ENCODE results near the gene AMFR.

Gene AMFR

DNA sequence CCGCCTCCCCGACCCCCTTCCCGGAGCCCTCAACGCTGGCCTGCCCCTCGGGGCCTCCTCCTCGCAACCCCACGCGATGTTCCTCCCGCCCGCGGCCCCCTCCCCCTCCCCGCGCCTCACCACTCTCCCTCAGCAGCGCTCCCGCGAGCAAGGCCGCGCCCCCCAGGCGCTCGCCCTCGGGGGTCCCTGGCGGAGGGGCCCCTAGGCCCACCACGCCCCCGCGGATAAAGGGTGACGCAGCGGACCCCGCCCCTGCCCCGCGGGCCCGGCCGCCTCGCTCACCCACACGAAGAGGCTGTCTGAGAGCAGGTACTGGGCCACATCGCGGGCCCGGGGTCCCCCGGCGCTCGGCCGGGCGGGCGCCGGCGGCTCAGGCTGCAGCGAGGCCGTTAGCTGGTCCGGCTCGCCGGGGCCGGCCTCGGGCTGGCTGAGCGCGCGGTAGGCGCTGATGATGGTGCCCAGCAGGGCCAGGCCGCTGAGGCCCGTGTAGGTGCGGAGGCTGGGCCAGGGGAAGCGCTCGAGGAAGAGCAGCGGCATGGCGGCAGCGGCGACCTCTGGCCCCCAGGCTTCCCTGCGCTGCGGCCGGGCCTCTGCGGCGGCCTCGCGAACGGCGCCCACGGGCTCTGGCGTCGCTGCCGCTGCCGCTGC, 430 bp downstream of the AMFR start:
- TF ChIP-seq TAF1 (IDR thresholded peaks at IDR 0.05; ENCODE audit: borderline replicate concordance, insufficient read depth, low read length) (no peak), POLR2AphosphoS5 (IDR thresholded peaks at IDR 0.05; ENCODE audit: low read depth, low read length) (no peak), FOXP2 (optimal IDR thresholded peaks at IDR 0.05; ENCODE audit: borderline replicate concordance, extremely low read depth, extremely low read length, insufficient read depth) (no peak), SIN3A (IDR thresholded peaks at IDR 0.05; ENCODE audit: borderline replicate concordance, insufficient read depth, low read length) (no peak)
- TF ChIP-seq, protein P1, sequence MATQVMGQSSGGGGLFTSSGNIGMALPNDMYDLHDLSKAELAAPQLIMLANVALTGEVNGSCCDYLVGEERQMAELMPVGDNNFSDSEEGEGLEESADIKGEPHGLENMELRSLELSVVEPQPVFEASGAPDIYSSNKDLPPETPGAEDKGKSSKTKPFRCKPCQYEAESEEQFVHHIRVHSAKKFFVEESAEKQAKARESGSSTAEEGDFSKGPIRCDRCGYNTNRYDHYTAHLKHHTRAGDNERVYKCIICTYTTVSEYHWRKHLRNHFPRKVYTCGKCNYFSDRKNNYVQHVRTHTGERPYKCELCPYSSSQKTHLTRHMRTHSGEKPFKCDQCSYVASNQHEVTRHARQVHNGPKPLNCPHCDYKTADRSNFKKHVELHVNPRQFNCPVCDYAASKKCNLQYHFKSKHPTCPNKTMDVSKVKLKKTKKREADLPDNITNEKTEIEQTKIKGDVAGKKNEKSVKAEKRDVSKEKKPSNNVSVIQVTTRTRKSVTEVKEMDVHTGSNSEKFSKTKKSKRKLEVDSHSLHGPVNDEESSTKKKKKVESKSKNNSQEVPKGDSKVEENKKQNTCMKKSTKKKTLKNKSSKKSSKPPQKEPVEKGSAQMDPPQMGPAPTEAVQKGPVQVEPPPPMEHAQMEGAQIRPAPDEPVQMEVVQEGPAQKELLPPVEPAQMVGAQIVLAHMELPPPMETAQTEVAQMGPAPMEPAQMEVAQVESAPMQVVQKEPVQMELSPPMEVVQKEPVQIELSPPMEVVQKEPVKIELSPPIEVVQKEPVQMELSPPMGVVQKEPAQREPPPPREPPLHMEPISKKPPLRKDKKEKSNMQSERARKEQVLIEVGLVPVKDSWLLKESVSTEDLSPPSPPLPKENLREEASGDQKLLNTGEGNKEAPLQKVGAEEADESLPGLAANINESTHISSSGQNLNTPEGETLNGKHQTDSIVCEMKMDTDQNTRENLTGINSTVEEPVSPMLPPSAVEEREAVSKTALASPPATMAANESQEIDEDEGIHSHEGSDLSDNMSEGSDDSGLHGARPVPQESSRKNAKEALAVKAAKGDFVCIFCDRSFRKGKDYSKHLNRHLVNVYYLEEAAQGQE (IDR thresholded peaks at IDR 0.05; ENCODE audit: insufficient read depth in 1 of 2, low read depth in 2 of 2, low read length in 2 of 2), result no peak

GRCh38 chr16:56424404-56424764, 961 bp downstream of the AMFR start:
- TF ChIP-seq, protein P1 (IDR thresholded peaks at IDR 0.05; ENCODE audit: insufficient read depth in 1 of 2, low read depth in 2 of 2, low read length in 2 of 2), result no peak
- TF ChIP-seq SIN3A (IDR thresholded peaks at IDR 0.05; ENCODE audit: borderline replicate concordance, insufficient read depth, low read length) (no peak), POLR2AphosphoS5 (IDR thresholded peaks at IDR 0.05; ENCODE audit: low read depth, low read length) (no peak), TAF1 (IDR thresholded peaks at IDR 0.05; ENCODE audit: borderline replicate concordance, insufficient read depth, low read length) (no peak), FOXP2 (optimal IDR thresholded peaks at IDR 0.05; ENCODE audit: borderline replicate concordance, extremely low read depth, extremely low read length, insufficient read depth) (no peak)

DNA sequence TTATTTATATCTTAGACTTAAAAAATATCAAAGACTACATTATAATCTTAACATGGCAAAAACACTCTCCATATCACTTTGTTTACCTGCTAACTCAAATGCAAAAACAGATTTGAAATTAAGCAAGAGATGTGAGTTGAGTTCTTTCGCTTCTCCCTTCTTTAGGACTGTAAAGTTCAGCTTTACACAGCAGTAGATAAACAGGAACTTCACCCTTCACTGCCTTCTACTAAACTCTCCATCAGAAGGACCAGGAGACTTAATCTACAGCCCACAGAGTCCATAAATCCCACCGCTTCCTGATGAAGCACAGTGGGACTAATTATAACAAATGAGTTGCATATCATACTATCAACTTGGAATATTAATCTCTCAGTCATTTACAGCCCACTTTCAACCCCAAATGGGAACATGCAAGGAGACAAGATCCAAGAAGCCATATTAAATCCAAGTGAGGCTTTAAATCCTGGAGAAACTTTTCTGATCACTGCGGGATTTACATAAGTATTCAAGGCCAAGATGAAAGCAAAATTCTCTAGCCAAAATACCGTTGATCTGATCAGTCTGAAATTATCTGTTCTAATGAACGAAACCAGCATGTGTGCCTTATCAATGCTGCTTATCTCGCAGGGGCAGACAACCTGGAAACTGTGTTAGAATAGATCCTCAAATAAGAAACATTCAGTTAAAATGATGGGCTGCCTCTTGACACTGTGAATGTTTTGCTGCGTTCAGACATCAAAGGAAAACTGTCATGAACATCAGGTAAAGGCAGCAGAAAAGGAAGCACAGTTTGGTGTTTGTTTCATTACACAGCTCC, 1.6 kb downstream of the AMFR start:
- TF ChIP-seq SIN3A (IDR thresholded peaks at IDR 0.05; ENCODE audit: borderline replicate concordance, insufficient read depth, low read length) (no peak), TAF1 (IDR thresholded peaks at IDR 0.05; ENCODE audit: borderline replicate concordance, insufficient read depth, low read length) (no peak), FOXP2 (optimal IDR thresholded peaks at IDR 0.05; ENCODE audit: borderline replicate concordance, extremely low read depth, extremely low read length, insufficient read depth) (no peak), POLR2AphosphoS5 (IDR thresholded peaks at IDR 0.05; ENCODE audit: low read depth, low read length) (no peak)
- TF ChIP-seq, protein P1 (IDR thresholded peaks at IDR 0.05; ENCODE audit: insufficient read depth in 1 of 2, low read depth in 2 of 2, low read length in 2 of 2), result no peak

DNA sequence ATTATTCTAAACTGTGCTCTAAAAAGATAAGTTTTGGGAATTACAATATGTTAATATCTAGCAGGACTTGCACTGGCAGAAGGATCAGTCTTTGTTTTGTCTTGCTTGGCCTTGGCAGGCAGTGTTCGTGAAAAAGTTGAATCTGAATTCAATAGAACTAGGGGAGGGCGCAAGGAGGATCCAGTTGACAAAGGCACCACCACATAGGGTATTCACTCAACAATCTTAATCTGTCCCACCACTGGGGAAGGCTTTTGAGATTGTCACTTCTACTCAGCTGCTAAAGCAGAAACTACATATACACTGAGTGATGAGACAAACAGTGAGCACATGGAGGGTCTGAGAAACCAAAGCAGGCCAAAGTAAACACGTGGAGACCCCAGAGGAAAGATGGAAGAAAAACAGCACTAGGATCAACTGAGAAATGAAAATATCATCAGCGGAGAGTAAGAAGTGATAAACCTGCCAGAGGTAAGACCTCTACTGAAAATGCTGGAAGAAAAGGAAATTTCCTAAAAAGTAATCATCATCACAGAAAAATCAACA, 2.4 kb downstream of the AMFR start:
- no peak for TF ChIP-seq TAF1 (IDR thresholded peaks at IDR 0.05; ENCODE audit: borderline replicate concordance, insufficient read depth, low read length)
- TF ChIP-seq, protein P1 (IDR thresholded peaks at IDR 0.05; ENCODE audit: insufficient read depth in 1 of 2, low read depth in 2 of 2, low read length in 2 of 2), result no peak
- TF ChIP-seq POLR2AphosphoS5 (IDR thresholded peaks at IDR 0.05; ENCODE audit: low read depth, low read length), result no peak
- no peak for TF ChIP-seq FOXP2 (optimal IDR thresholded peaks at IDR 0.05; ENCODE audit: borderline replicate concordance, extremely low read depth, extremely low read length, insufficient read depth)
- no peak for TF ChIP-seq SIN3A (IDR thresholded peaks at IDR 0.05; ENCODE audit: borderline replicate concordance, insufficient read depth, low read length)
